Stimulated activated naive B cell treated with anti-CD40 and anti-IgM and Interleukin-4, amounts not matched to agents 10 μg/mL and 1 μg/mL and 100 μg/mL, for 72 hours (primary cell): ENCODE results near the gene BAG3.
"Not testable (repeated sequence)": the region's sequence is repeated elsewhere in the genome, so short reads cannot be mapped to it uniquely, and the experiment has no call there.

Experiments
- ATAC-seq, 2 donors: fragments of 150-1000 bp; cut with Tn5 transposase; replicated peaks; 2 replicates each; pipeline ENCODE4 v1.10.0; 2021; ENCODE audit warnings: moderate library complexity in 1 of 2
- DNase-seq: peaks from one replicate; pipeline ENCODE4 v3.0.0; 2021
- H3K27ac Mint-ChIP-seq: one replicate; pipeline ENCODE4 v1.8.0; 2022; ENCODE audit warnings: mild to moderate bottlenecking, mixed read lengths
- H3K27me3 Mint-ChIP-seq, 2 donors: one replicate each; pipeline ENCODE4 v1.8.0; 2022; ENCODE audit warnings: mixed read lengths in 2 of 2
- H3K36me3 Mint-ChIP-seq, 2 donors: one replicate each; pipeline ENCODE4 v1.8.0; 2022; ENCODE audit warnings: mixed read lengths in 2 of 2, mild to moderate bottlenecking in 1 of 2
- H3K4me1 Mint-ChIP-seq, 2 donors: one replicate each; pipeline ENCODE4 v1.8.0; 2022; ENCODE audit warnings: mixed read lengths in 2 of 2, mild to moderate bottlenecking in 1 of 2
- H3K4me3 Mint-ChIP-seq, 2 donors: one replicate each; pipeline ENCODE4 v1.8.0; 2022; ENCODE audit warnings: mild to moderate bottlenecking in 2 of 2, mixed read lengths in 2 of 2, moderate library complexity in 1 of 2
- H3K9me3 Mint-ChIP-seq, 2 donors: one replicate each; pipeline ENCODE4 v1.8.0; 2022; ENCODE audit warnings: mixed read lengths in 2 of 2, mild to moderate bottlenecking in 1 of 2

Gene BAG3

DNA sequence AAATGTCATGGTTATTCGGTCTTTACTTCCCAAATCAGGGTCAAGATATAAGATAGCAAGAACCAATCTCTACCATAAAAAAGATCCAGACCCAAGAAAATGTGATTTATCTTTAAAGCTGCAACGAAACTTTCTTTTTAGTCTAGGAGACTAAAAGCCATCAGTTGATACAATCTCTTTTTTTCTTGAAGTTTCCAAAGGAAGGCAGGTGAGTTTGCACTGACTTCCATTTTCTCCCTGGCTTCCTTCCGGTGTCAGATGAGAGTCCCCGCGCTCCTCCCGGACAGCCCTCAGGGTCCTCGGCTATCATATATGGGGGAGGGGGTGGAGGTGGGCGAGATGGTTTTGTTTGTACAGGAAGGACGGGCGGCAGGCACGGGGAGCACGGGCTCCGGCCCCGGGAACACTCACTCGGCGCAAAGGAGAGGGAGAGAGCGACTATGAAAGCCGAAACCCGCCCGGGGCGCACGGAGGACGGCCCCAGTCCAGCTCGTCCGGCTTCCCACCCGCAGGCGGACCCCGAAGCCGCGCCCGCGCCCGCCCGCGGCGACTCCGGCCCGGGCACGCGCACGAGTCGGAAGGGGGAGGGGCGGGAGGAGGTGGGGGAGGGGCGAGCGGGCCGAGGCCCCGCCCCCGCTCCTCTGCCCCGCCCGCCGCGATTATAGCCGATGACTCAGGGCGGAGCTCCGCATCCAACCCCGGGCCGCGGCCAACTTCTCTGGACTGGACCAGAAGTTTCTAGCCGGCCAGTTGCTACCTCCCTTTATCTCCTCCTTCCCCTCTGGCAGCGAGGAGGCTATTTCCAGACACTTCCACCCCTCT is at the start of gene BAG3:
Gene BAG3 (plus strand): TSS at position 689 of the 822 bp plus-strand sequence. CDS start 296 bp downstream, outside the sequence.
- peak; percentile 70 for DNase-seq
- Mint-ChIP-seq H3K36me3 (no peaks in the 10 kb centered on the region), H3K27me3 (peaks cover 6 to 9% of the 10 kb centered on the region in 2 donors), H3K4me1 (peaks cover 4 to 13% of the 10 kb centered on the region in 2 donors), H3K27ac (peak within 1 kb of the TSS; percentile 98), H3K4me3 (peak within 1 kb of the TSS; percentile 97 to 99), H3K9me3 (no peaks in the 10 kb centered on the region)
- peak; percentile 84 to 87 for ATAC-seq

DNA sequence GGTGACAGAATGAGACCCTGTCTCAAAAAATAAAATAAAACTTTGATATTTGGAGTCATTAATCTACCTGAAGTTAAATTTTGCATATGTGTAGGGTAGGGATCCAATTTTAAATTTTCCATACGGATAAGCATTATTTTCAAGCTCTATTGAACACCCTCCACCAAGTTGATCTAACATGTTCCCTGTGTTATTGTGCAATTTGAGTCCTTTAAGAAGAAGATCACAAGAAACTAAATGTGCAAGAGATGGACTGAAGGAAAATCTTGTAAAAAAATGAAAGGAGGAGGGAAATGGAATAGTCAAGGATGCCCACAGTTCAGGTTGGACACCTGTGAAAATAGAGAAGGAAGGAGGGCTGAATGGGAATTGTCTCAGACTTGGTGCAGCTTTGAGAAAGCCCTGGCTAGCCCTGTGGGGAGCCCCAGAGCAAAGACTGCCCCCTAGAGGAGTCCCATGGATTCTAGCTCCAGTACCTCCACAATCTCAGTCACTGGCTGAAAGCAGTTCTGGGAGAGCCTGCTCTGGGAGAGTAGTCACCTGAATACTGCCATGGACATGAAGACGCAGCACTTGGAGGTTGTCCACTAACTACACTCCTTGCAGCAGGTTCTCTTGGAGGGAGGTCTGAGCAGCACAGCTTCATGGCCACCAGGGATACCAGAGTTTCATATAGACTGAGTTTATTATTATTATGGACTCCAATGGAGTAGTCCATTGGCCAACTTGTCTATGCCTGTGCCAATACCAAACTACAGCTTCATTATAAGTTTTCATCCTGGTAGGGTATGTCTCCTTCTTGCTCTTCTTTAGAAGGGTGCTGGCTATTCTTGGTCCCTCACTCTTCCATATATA is 48.7 kb upstream of the BAG3 start:
- H3K4me3 Mint-ChIP-seq: no peak overlapping the region
- peaks cover 6 to 11% of the 10 kb centered on the region in 2 donors for H3K4me1 Mint-ChIP-seq
- no peaks in the 10 kb centered on the region for H3K27me3 Mint-ChIP-seq
- DNase-seq (no peak), ATAC-seq (peak; percentile 41 to 56)
- no peaks in the 10 kb centered on the region for H3K9me3 Mint-ChIP-seq
- H3K27ac Mint-ChIP-seq: no peak overlapping the region
- H3K36me3 Mint-ChIP-seq: peaks cover 4 to 18% of the 10 kb centered on the region in 2 donors

GRCh38 chr10:119604468-119604867 is 46.7 kb upstream of the BAG3 start:
- Mint-ChIP-seq H3K27ac (no peak overlapping the region), H3K9me3 (no peaks in the 10 kb centered on the region), H3K27me3 (peaks cover 0 to 5% of the 10 kb centered on the region in 2 donors), H3K4me3 (no peak overlapping the region), H3K36me3 (peaks cover 0 to 12% of the 10 kb centered on the region in 2 donors), H3K4me1 (peaks cover 7 to 10% of the 10 kb centered on the region in 2 donors)
- DNase-seq (no peak), ATAC-seq (no peak)

GRCh38 chr10:119608316-119609155 is 42.6 kb upstream of the BAG3 start:
- Mint-ChIP-seq H3K27me3 (peaks cover 0 to 10% of the 10 kb centered on the region in 2 donors), H3K4me1 (peaks cover 5 to 10% of the 10 kb centered on the region in 2 donors), H3K27ac (no peak overlapping the region), H3K36me3 (peaks cover 0 to 3% of the 10 kb centered on the region in 2 donors), H3K4me3 (peak overlapping the region in 1 of 2 donors; percentile 63), H3K9me3 (peaks cover 0 to 1% of the 10 kb centered on the region in 2 donors)
- ATAC-seq (peak; percentile 51 to 65), DNase-seq (no peak)

DNA sequence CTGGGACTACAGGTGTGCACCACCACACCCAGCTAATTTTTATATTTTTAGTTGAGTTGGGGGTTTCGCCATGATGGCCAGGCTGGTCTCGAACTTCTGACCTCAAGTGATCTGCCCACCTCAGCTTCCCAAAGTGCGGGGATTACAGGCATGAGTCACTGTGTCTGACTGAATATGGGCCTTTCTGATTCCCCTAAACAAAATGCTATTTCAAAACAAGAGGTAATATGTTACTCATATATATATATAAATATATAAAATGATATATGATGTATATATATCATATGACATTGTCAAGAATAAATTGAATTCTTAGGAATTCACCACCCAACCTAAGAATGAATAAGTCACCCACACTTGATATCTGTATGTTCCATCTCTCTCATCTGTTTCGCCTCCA is 41.7 kb upstream of the BAG3 start:
- peaks cover 0 to 1% of the 10 kb centered on the region in 2 donors for H3K9me3 Mint-ChIP-seq
- H3K4me3 Mint-ChIP-seq: no peak overlapping the region
- peaks cover 0 to 3% of the 10 kb centered on the region in 2 donors for H3K36me3 Mint-ChIP-seq
- H3K27ac Mint-ChIP-seq: no peak overlapping the region
- H3K27me3 Mint-ChIP-seq: peaks cover 4 to 10% of the 10 kb centered on the region in 2 donors
- no peak for ATAC-seq
- peaks cover 5 to 10% of the 10 kb centered on the region in 2 donors for H3K4me1 Mint-ChIP-seq
- DNase-seq: no peak

GRCh38 chr10:119611433-119611832 is 39.7 kb upstream of the BAG3 start:
- Mint-ChIP-seq H3K27ac (no peak overlapping the region), H3K4me3 (no peak overlapping the region), H3K27me3 (peaks cover 5 to 10% of the 10 kb centered on the region in 2 donors), H3K9me3 (peaks cover 0 to 1% of the 10 kb centered on the region in 2 donors), H3K4me1 (peaks cover 5 to 10% of the 10 kb centered on the region in 2 donors), H3K36me3 (peaks cover 0 to 3% of the 10 kb centered on the region in 2 donors)
- ATAC-seq (no peak), DNase-seq (no peak)

GRCh38 chr10:119613741-119614140 is 37.4 kb upstream of the BAG3 start:
- no peak overlapping the region for H3K27ac Mint-ChIP-seq
- ATAC-seq (no peak), DNase-seq (no peak)
- H3K36me3 Mint-ChIP-seq: peaks cover 0 to 3% of the 10 kb centered on the region in 2 donors
- no peak overlapping the region for H3K4me3 Mint-ChIP-seq
- peaks cover 3 to 8% of the 10 kb centered on the region in 2 donors for H3K4me1 Mint-ChIP-seq
- H3K27me3 Mint-ChIP-seq: peaks cover 5 to 6% of the 10 kb centered on the region in 2 donors
- peaks cover 0 to 1% of the 10 kb centered on the region in 2 donors for H3K9me3 Mint-ChIP-seq

- Mint-ChIP-seq H3K27ac (no peak overlapping the region), H3K4me1 (peaks cover 0 to 4% of the 10 kb centered on the region in 2 donors)
Observed at GRCh38 chr10:119614686-119615085, 36.5 kb upstream of the BAG3 start.

GRCh38 chr10:119616882-119617570 is 34.2 kb upstream of the BAG3 start:
- Mint-ChIP-seq H3K27ac (no peak overlapping the region), H3K4me1 (peaks cover 0 to 4% of the 10 kb centered on the region in 2 donors), H3K36me3 (no peaks in the 10 kb centered on the region), H3K27me3 (peaks cover 0 to 5% of the 10 kb centered on the region in 2 donors), H3K9me3 (no peaks in the 10 kb centered on the region), H3K4me3 (no peak overlapping the region)
- no peak for DNase-seq
- ATAC-seq: no peak

More at GRCh38 chr10:119614686-119615085, 36.5 kb upstream of the BAG3 start:
- Mint-ChIP-seq H3K27me3 (peaks cover 5 to 6% of the 10 kb centered on the region in 2 donors), H3K9me3 (peaks cover 0 to 1% of the 10 kb centered on the region in 2 donors), H3K36me3 (peaks cover 0 to 3% of the 10 kb centered on the region in 2 donors), H3K4me3 (no peak overlapping the region)
- no peak for ATAC-seq
- no peak for DNase-seq

- H3K4me3 Mint-ChIP-seq: no peak overlapping the region
Observed at GRCh38 chr10:119619215-119619614, 32.0 kb upstream of the BAG3 start.

GRCh38 chr10:119619811-119620210 is 31.4 kb upstream of the BAG3 start:
- ATAC-seq, H3K4me3 Mint-ChIP-seq, H3K4me1 Mint-ChIP-seq, H3K27me3 Mint-ChIP-seq, H3K9me3 Mint-ChIP-seq, DNase-seq, H3K36me3 Mint-ChIP-seq: not testable (repeated sequence)
- H3K27ac Mint-ChIP-seq: peak overlapping the region; percentile 47

More at GRCh38 chr10:119619215-119619614, 32.0 kb upstream of the BAG3 start:
- no peaks in the 10 kb centered on the region for H3K9me3 Mint-ChIP-seq
- H3K27me3 Mint-ChIP-seq: peaks cover 0 to 4% of the 10 kb centered on the region in 2 donors
- no peaks in the 10 kb centered on the region for H3K36me3 Mint-ChIP-seq
- H3K27ac Mint-ChIP-seq: no peak overlapping the region
- DNase-seq: no peak
- ATAC-seq: no peak
- H3K4me1 Mint-ChIP-seq: peaks cover 0 to 4% of the 10 kb centered on the region in 2 donors

DNA sequence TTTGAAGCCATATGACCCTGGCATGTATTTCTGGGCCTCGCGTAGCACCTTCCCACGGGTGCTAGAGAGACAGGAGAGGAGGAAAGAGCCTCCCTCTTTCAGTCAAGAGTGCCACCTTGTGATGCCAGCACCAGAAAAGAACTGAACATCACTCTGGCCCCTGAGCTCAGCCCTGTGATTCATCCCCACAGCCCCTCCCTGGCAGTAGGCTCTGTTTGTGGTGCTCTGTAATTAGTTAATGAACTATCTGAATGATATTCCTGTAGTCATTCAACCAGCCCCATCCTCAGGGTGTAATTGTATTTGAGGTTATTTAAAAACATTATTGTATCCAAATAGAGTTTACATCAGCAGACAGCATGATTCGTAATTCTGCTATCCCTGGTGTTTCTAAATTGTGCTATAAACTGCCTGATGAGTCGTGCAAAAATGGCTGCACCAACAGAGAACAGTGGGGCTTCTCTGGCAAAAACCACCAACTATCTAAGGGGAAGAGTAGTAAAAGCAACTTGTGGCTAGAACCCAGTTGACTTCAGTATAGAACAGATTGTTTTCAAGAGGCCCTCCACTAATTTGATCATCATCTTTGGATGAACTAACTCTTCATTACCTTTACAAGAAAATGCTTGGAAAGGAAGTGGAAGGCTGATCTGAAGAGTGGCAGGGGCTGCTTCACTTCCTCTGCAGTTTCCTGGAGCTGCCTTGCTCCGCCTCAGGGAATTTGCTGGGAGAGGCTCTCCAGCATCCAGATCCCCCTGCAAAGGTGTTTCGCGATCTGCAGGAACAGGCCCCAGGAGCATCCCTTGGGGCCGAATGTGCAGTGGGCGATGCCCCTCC is 30.7 kb upstream of the BAG3 start:
- Mint-ChIP-seq H3K4me3 (no peak overlapping the region), H3K9me3 (no peaks in the 10 kb centered on the region), H3K27ac (no peak overlapping the region), H3K36me3 (no peaks in the 10 kb centered on the region), H3K27me3 (no peaks in the 10 kb centered on the region), H3K4me1 (peaks cover 0 to 4% of the 10 kb centered on the region in 2 donors)
- DNase-seq (no peak), ATAC-seq (no peak)
